Type B pancreatic cell (in vitro differentiated cells): ENCODE results near the gene EPHB1. TPM values are rescaled to one million over a fixed set of nuclear protein-coding genes. Genes with fewer than 3 reads are reported as not detected.

Experiments
- DNase-seq: peaks from one replicate; pipeline ENCODE4 v3.0.0; 2021; ENCODE audit warnings: mixed read lengths; ENCODE audit not compliant: unreplicated experiment; ENCODE audit errors: extremely low spot score
- H3K27ac Mint-ChIP-seq: 2 replicates; pipeline ENCODE4 v1.8.0; 2021; ENCODE audit warnings: mild to moderate bottlenecking, mixed read lengths
- H3K27me3 Mint-ChIP-seq: 2 replicates; pipeline ENCODE4 v1.8.0; 2021; ENCODE audit warnings: mixed read lengths
- H3K36me3 Mint-ChIP-seq: 2 replicates; pipeline ENCODE4 v1.8.0; 2021; ENCODE audit warnings: mixed read lengths
- H3K4me1 Mint-ChIP-seq: one replicate; pipeline ENCODE4 v1.8.0; 2021; ENCODE audit warnings: mixed read lengths; ENCODE audit not compliant: unreplicated experiment
- H3K4me3 Mint-ChIP-seq: 2 replicates; pipeline ENCODE4 v1.8.0; 2021; ENCODE audit warnings: mild to moderate bottlenecking, mixed read lengths
- H3K9me3 Mint-ChIP-seq: 2 replicates; pipeline ENCODE4 v1.8.0; 2021; ENCODE audit warnings: mixed read lengths
- CTCF ChIP-seq: fragments of 200-600 bp; sonication (generic); conservative IDR thresholded peaks from 2 replicates; pipeline ENCODE4 v1.5.0; 2021; ENCODE audit warnings: antibody characterized with exemption, mild to moderate bottlenecking
- total RNA-seq: library from RNA; stranded (reverse); gene quantifications from 2 replicates; pipeline ENCODE4 v1.2.1, GENCODE V29; 2021; ENCODE audit warnings: low replicate concordance

Gene EPHB1
- total RNA-seq, 1 donor from 2014 or later: 9.1 TPM

GRCh38 chr3:134798681-134799311 lies 3.7 kb downstream of the EPHB1 start:
- peak; percentile 40 for DNase-seq
- no peaks in the 10 kb centered on the region for H3K36me3 Mint-ChIP-seq
- H3K4me1 Mint-ChIP-seq: peaks cover 3% of the 10 kb centered on the region
- no peak overlapping the region for H3K27ac Mint-ChIP-seq
- no peaks in the 10 kb centered on the region for H3K9me3 Mint-ChIP-seq
- no peak for TF ChIP-seq CTCF
- H3K27me3 Mint-ChIP-seq: peaks cover 85% of the 10 kb centered on the region
- H3K4me3 Mint-ChIP-seq: peak overlapping the region; percentile 39

GRCh38 chr3:134799393-134799792 lies 4.3 kb downstream of the EPHB1 start:
- peaks cover 3% of the 10 kb centered on the region for H3K4me1 Mint-ChIP-seq
- no peak overlapping the region for H3K27ac Mint-ChIP-seq
- no peak for TF ChIP-seq CTCF
- no peaks in the 10 kb centered on the region for H3K9me3 Mint-ChIP-seq
- H3K36me3 Mint-ChIP-seq: no peaks in the 10 kb centered on the region
- DNase-seq: peak; percentile 40
- peaks cover 84% of the 10 kb centered on the region for H3K27me3 Mint-ChIP-seq
- no peak overlapping the region for H3K4me3 Mint-ChIP-seq

GRCh38 chr3:134801204-134801958 lies 6.3 kb downstream of the EPHB1 start:
- no peak overlapping the region for H3K27ac Mint-ChIP-seq
- peak; percentile 24 for DNase-seq
- no peak overlapping the region for H3K4me3 Mint-ChIP-seq
- peaks cover 7% of the 10 kb centered on the region for H3K4me1 Mint-ChIP-seq
- no peaks in the 10 kb centered on the region for H3K9me3 Mint-ChIP-seq
- TF ChIP-seq CTCF: no peak
- peaks cover 88% of the 10 kb centered on the region for H3K27me3 Mint-ChIP-seq
- H3K36me3 Mint-ChIP-seq: peaks cover 3% of the 10 kb centered on the region

GRCh38 chr3:134802428-134803050 lies 7.5 kb downstream of the EPHB1 start:
- no peak for TF ChIP-seq CTCF
- H3K27me3 Mint-ChIP-seq: peaks cover 88% of the 10 kb centered on the region
- H3K4me1 Mint-ChIP-seq: peaks cover 4% of the 10 kb centered on the region
- H3K4me3 Mint-ChIP-seq: no peak overlapping the region
- H3K27ac Mint-ChIP-seq: no peak overlapping the region
- peak; percentile 4 for DNase-seq
- H3K36me3 Mint-ChIP-seq: peaks cover 3% of the 10 kb centered on the region
- no peaks in the 10 kb centered on the region for H3K9me3 Mint-ChIP-seq

- TF ChIP-seq CTCF: no peak
- Mint-ChIP-seq H3K4me1 (peaks cover 4% of the 10 kb centered on the region), H3K27me3 (peaks cover 88% of the 10 kb centered on the region), H3K9me3 (no peaks in the 10 kb centered on the region), H3K27ac (no peak overlapping the region), H3K4me3 (no peak overlapping the region), H3K36me3 (peaks cover 3% of the 10 kb centered on the region)
- peak; percentile 8 for DNase-seq
Measured at GRCh38 chr3:134803051-134803505, 8.0 kb downstream of the EPHB1 start.
